Aorta (tissue), 5 donors: ENCODE results near the gene CDK11B. TPM values are rescaled to one million over a fixed set of nuclear protein-coding genes. Genes with fewer than 3 reads are reported as not detected.
A peak's percentile ranks its signal among the peaks of the same experiment; 100 is the strongest.

ENCODE experiments used
- ATAC-seq: fragments of 200-7000 bp; cut with Tn5 transposase; one replicate; pipeline ENCODE4 v1.9.1; 2022; ENCODE audit warnings: moderate library complexity; ENCODE audit not compliant: low FRiP score
- DNase-seq, 2 donors: peaks; one replicate each; pipeline ENCODE4 v3.0.0-alpha.2; 2020
- H3K27ac ChIP-seq, 2 donors: one replicate each; pipeline ENCODE4 v1.5.1; 2013; ENCODE audit warnings: low read length in 2 of 2, mild to moderate bottlenecking in 2 of 2, moderate library complexity in 2 of 2, control low read depth in 1 of 2, inconsistent platforms in 1 of 2, low read depth in 1 of 2
- H3K27me3 ChIP-seq, 2 donors: one replicate each; pipeline ENCODE4 v1.6.1; 2013; ENCODE audit warnings: control low read depth in 1 of 2, low read length in 1 of 2, mild to moderate bottlenecking in 1 of 2, moderate library complexity in 1 of 2; ENCODE audit not compliant: insufficient read depth in 2 of 2, control insufficient read depth in 1 of 2
- H3K36me3 ChIP-seq, 2 donors: one replicate each; pipeline ENCODE4 v1.6.1; 2013; ENCODE audit warnings: control low read depth in 1 of 2, low read length in 1 of 2, mild to moderate bottlenecking in 1 of 2; ENCODE audit not compliant: insufficient read depth in 2 of 2, control insufficient read depth in 1 of 2
- H3K4me1 ChIP-seq, 2 donors: one replicate each; pipeline ENCODE4 v1.6.1; 2013; ENCODE audit warnings: low read length in 2 of 2, control low read depth in 1 of 2, mild to moderate bottlenecking in 1 of 2, moderate library complexity in 1 of 2; ENCODE audit not compliant: insufficient read depth in 2 of 2, control insufficient read depth in 1 of 2
- H3K4me3 ChIP-seq, 2 donors: one replicate each; pipeline ENCODE4 v1.5.1; 2013; ENCODE audit warnings: low read length in 2 of 2, control low read depth in 1 of 2, mild to moderate bottlenecking in 1 of 2
- H3K9me3 ChIP-seq: one replicate; pipeline ENCODE4 v1.6.1; 2013; ENCODE audit warnings: mild to moderate bottlenecking, low read length; ENCODE audit not compliant: control insufficient read depth
- WGBS, 2 donors: extraction: QIAGEN DNeasy Blood & Tissue Kit; methylation state at CpG; one replicate each; pipeline ENCODE4 v1.1.7; 2013; 5-methylcytosine and 5-hydroxymethylcytosine counted together
- intact Hi-C, 2 donors: fragments of 100-400 bp; cut with DNase I; formaldehyde crosslinking; loops; one replicate each; pipeline versions ENCODE4 v1.14.2 to v1.15.0; 2022
- polyA plus RNA-seq, 2 donors: library from polyadenylated mRNA; stranded (reverse); fragments of 200-250 nt; gene quantifications; one replicate each; pipeline ENCODE4 v1.2.3, GENCODE V29; 2013
- total RNA-seq, 2 donors: library from RNA; stranded (reverse); fragmentation: NEBNext Ultra II Directional; extraction: Animal tissue kit (Norgen Biotek cat#: 25700); gene quantifications; one replicate each; pipeline ENCODE4 v1.2.1, GENCODE V29; 2021
- donor health status: healthy with polysubstance abuse.
- donor health status: Bipolar disorder and iron deficiency.
- donor health status: DM: no; HTN: no; CAD: no.
- donor health status: DM: no; HTN: no; CAD: no.
- donor health status: DM: yes; HTN: yes; CAD: no.

The CDK11B gene
- total and polyA plus RNA-seq, 4 donors, result 25.2 to 44.7 (median 34.6) TPM

DNA sequence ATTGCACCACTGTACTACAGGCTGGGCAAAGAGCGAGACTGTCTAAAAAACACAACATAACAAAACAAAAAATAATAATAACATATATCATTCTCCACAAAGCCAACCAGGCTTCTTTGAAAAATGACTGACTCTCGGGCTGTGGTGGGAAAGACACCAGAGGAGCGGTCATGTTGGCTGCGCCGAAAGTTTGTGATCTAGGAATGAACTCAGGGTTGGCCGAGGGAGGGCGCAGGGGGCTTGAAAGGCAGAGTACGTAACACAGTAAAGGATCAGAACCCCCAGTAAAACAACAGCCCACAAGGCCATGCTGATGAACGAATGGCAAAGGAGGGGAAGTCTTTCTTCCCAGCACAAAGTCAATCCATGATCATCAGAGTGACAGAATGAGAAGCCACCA, 29.0 kb upstream of the CDK11B start:
- no peak overlapping the region for H3K4me3 ChIP-seq
- H3K9me3 ChIP-seq, result no peaks in the 10 kb centered on the region
- intact Hi-C loops, result no loop called here
- no peaks in the 10 kb centered on the region for H3K36me3 ChIP-seq
- H3K27ac ChIP-seq, result no peak overlapping the region
- no peak for ATAC-seq
- no peaks in the 10 kb centered on the region for H3K27me3 ChIP-seq
- no peaks in the 10 kb centered on the region for H3K4me1 ChIP-seq
- 93 to 97% methylated on average over 9 of the region's 9 CpGs for WGBS, 2 donors
- peak in 1 of 2 donors; percentile 10 for DNase-seq

DNA sequence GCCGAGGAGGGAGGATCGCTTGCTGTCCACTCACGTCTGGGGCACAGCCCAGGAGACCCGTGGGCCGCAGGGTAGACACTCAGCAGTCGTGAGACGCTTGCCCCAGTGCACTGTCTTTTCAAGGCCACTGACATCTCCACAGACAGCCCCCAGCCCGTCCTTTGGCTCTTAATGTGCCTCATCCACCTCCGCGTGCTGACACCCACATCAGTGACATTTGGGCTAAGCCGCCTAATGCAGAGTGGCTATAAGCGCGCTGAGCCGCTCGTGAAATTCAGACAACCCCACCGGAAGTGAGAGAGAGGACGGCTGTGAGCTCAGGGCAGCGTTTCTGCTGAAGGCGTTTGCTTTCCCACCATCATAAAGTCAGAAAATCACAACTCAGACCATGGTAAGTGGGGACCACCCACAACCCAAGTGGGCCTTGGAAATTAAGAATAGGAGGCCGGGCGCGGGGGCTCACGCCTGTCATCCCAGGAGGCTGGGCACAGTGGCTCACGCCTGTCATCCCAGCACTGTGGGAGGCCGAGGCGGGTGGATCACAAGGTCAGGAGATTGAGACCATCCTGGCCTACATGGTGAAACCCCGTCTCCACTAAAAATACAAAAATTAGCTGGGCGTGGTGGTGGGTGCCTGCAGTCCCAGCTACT, 25.4 kb upstream of the CDK11B start:
- DNase-seq, result peak in 1 of 2 donors; percentile 23
- intact Hi-C loops, result no loop called here

DNA sequence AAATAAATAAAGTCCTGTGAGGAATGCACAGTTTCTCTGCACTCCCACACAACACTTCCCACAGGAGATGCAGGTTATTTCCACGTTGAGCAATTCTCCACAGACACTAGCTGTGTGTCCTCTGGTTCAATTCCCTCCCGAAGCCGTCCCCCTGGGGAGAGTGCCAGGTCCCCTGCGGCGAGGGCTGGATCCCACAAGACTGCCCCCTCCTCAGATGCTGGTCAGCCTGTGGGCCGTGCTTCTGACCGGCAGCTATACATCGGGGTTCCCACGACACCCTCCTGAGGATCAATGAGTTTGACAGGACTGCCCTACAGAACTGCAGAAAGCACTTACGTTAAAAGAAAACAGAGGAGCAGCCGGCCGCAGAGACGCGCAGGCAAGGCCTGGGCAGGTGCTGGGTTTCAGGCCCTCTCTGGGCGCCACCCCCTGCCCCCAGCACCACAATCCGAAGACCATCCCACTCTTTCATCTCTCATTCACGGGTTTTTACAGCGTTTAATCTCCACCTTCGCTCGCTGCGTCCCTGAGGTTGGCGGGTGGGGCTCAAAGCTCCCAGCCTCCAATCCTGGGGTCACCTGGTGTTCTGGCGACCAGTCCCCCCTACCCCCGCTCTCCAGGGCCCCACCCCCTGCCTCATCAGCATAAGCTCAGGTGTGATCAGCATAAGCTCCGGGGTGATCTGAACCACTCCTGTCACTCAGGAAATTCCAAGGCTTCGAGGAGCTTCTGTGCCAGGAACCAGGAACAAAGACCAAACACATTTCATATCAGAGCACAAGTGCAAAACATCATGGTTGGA, 24.5 kb upstream of the CDK11B start:
- WGBS, 2 donors, result 63 to 65% methylated on average over 26 of the region's 26 CpGs
- H3K36me3 ChIP-seq, result no peaks in the 10 kb centered on the region
- ATAC-seq, result no peak
- peak in 1 of 2 donors; percentile 35 for DNase-seq
- intact Hi-C loops, result no loop called here
- no peak overlapping the region for H3K4me3 ChIP-seq
- H3K4me1 ChIP-seq, result no peaks in the 10 kb centered on the region
- no peaks in the 10 kb centered on the region for H3K27me3 ChIP-seq
- no peaks in the 10 kb centered on the region for H3K9me3 ChIP-seq
- no peak overlapping the region for H3K27ac ChIP-seq

More for the DNA sequence above, 25.4 kb upstream of the CDK11B start:
- Histone ChIP-seq H3K9me3 (no peaks in the 10 kb centered on the region), H3K4me3 (no peak overlapping the region), H3K27me3 (no peaks in the 10 kb centered on the region), H3K4me1 (no peaks in the 10 kb centered on the region), H3K27ac (no peak overlapping the region), H3K36me3 (no peaks in the 10 kb centered on the region)
- no peak for ATAC-seq
- WGBS, 2 donors, result 80 to 87% methylated on average over 28 of the region's 28 CpGs

DNA sequence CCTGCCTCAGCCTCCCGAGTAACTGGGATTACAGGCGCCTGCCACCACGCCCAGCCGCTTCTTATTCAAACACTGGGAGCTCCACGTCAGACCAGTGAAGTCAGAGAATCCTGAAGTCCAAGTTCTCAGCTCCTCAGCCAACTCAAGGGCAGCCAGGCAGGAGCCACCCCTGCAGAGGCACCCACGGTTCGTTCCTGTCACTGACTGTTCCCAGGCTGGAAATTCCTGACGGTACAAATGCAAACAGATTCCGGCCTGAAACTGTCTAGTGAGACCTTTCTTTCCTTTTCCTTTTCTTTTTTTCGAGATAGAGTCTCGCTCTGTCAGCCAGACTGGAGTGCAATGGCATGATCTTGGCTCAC, 22.1 kb upstream of the CDK11B start:
- no peaks in the 10 kb centered on the region for H3K27me3 ChIP-seq
- intact Hi-C loops, result no loop called here
- H3K27ac ChIP-seq, result no peak overlapping the region
- no peaks in the 10 kb centered on the region for H3K36me3 ChIP-seq
- H3K4me3 ChIP-seq, result no peak overlapping the region
- 66 to 74% methylated on average over 11 of the region's 11 CpGs for WGBS, 2 donors
- no peaks in the 10 kb centered on the region for H3K4me1 ChIP-seq
- ATAC-seq (no peak), DNase-seq (peak; percentile 29 to 38)
- H3K9me3 ChIP-seq, result no peaks in the 10 kb centered on the region

DNA sequence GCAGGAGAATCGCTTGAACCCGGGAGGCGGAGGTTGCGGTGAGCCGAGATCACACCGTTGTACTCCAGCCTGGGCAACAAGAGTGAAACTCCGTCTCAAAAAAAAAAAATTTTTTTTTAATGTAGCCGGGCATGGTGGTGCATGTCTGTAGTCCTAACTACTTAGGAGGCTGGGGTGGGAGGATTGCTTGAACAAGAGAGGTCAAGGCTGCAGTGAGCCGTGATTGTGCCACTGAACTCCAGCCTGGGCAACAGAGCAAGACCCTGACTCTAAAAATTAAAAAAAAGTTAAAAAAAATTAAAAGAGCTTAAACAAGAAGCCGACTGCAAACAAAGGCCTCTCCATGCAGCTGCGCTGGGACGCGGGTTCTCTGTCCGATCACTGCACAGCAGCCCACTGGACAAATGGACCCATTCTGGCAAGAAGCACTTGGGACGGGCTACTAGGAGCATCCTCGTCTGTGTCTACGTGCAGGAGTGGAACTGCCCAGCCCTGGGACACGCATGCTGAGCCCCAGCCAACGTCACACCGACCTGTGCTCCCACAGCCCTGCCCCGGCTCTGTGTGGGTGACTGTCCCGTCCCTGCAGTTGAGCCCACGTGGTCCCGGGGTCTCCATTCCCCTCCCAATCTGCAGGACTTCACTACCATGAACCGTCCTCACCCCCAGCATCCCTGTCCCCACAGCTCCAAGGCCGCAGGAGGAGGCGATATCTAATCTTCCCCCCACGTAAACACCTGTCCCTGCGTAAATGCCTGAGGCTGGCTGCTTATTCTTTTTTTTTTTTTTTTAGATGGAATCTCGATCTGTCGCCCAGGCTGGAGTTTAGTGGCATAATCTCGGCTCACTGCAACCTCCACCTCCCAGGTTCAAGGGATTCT, 21.5 kb upstream of the CDK11B start:
- intact Hi-C loops, result no loop called here
- H3K4me1 ChIP-seq, result no peaks in the 10 kb centered on the region
- no peaks in the 10 kb centered on the region for H3K36me3 ChIP-seq
- H3K27me3 ChIP-seq, result no peaks in the 10 kb centered on the region
- no peak overlapping the region for H3K27ac ChIP-seq
- no peak overlapping the region for H3K4me3 ChIP-seq
- no peak for ATAC-seq
- WGBS, 2 donors, result 91 to 95% methylated on average over 32 of the region's 32 CpGs
- DNase-seq, result peak; percentile 34 to 77
- no peaks in the 10 kb centered on the region for H3K9me3 ChIP-seq

DNA sequence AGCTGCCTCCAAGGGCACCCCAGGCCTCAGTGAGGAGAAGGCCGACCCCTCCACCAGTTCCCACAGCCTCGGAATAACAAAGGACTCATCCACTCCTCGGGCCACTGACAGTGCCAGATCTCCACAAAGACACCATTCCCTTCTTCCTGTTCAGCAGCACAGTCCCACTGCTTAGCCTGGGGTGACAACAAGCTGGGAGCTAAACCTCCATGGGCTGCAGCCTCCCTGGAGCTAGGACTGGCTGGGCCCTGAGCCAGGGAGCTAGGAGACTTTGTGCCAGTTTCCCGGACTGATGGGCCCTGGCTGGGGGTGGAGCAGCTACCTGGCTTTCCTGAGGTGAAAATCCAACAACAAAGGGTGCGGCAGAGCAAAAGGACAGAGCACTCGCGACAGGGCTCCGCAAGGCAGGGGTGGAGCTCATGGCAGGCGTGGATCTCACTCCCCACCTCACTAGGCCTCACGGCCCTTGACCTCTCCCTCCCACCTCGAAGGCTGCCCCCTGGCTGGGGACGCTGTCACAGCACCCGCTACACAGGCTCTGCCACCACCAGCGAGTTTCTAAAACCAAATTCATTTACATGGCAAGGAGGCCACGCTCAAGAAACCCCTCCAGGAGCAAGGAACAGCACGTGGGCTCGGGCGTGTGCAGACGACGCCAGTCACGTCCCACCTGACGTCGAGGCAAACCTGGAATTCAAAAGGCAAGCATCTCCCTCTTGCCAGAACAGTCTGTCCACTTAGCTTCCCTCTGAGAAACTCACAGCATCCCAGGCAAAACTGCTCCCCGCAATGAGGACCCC, 20.0 kb upstream of the CDK11B start:
- Histone ChIP-seq H3K9me3 (no peaks in the 10 kb centered on the region), H3K4me3 (no peak overlapping the region), H3K4me1 (no peaks in the 10 kb centered on the region), H3K36me3 (no peaks in the 10 kb centered on the region), H3K27me3 (no peaks in the 10 kb centered on the region), H3K27ac (no peak overlapping the region)
- 71 to 75% methylated on average over 24 of the region's 24 CpGs for WGBS, 2 donors
- DNase-seq (peak; percentile 44 to 68), ATAC-seq (peak; percentile 37)
- intact Hi-C loops, result no loop called here

DNA sequence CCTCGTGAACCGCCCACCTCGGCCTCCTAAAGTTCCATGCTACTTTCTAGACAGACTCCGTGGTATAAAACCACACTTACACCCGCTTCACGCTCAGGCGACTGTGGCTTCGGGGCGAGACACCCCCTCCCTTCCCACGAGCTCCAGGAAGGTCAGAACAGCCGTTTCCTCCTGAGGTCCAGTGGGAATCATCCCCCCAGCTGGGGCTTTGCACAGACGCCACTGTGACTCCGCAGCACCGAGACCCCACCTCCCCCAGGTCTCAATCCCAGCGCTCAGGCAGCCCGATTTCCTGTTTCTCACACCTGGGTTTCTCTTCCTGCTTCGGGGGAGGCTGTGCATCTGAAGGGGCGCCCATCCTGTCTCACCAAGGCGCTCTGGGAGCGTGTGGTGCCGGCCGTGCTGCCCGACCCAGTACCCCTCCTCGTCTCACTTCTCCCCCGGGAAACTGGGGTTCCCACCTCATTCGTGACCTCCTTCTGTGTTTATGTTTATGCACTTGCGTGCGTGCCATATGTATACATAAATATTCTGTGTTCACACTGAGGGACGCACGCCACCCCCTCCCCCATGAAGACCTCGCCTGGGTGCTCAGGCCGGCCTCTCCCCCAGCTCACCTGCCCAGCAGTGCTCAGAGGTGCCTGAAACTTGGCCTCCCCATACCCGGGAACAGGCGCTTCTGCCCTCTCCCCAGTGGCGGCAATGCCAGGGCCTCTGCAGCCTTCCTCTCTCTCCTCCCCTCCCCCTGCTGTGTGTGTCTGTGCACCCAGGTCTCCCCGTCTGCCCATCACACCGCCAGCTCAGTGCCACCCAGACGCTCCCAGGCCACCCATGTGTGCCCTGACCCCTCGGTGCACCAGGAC, 19.1 kb upstream of the CDK11B start:
- intact Hi-C loops, result no loop called here
- ATAC-seq (peak; percentile 27), DNase-seq (peak; percentile 44 to 52)
- Histone ChIP-seq H3K36me3 (no peaks in the 10 kb centered on the region), H3K27ac (no peak overlapping the region), H3K4me3 (no peak overlapping the region), H3K4me1 (no peaks in the 10 kb centered on the region), H3K9me3 (no peaks in the 10 kb centered on the region), H3K27me3 (no peaks in the 10 kb centered on the region)
- WGBS, 2 donors, result 85 to 88% methylated on average over 39 of the region's 39 CpGs
